NCI-H510A (cell line): ENCODE data around the gene TECR.
"Not testable (repeated sequence)": the region's sequence is repeated elsewhere in the genome, so short reads cannot be mapped to it uniquely, and the experiment has no call there.

Source experiments
- DNase-seq: peaks from one replicate; lab custom pipeline; 2025; lab: John Stamatoyannopoulos, UW

Gene TECR, protein sequence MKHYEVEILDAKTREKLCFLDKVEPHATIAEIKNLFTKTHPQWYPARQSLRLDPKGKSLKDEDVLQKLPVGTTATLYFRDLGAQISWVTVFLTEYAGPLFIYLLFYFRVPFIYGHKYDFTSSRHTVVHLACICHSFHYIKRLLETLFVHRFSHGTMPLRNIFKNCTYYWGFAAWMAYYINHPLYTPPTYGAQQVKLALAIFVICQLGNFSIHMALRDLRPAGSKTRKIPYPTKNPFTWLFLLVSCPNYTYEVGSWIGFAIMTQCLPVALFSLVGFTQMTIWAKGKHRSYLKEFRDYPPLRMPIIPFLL

DNA sequence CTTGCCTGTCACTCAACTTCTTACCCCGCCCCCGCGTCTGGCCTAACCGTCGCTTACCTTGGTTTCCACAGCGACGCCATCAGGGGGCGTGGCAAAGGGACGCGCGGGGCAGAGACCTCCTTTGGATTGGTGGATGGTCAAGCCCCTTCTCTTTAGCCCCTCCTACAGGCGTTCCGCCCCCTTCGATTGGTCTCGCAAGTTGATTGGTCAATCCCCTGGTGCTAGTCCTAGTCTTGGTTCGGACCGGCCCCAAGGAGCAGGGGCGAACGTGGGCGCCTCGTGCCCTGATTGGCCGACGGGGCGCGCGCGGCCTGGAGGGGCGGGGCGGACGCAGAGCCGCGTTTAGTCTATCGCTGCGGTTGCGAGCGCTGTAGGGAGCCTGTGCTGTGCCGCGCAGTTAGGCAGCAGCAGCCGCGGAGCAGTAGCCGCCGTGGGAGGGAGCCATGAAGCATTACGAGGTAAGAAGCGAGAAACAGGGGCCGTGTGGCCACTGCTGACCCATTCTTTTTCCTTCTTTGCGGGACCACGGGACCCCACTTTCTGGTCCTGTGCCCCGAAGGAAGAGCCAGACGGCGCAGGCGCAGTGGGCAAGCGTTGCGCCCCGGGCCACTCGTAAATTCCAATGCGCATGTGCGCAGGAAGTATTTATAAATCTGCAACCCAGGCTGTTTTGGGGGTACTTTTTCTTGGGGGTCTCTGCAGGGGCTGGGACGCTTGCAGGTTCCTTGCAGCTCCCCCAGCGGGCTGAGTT lies at the start of gene TECR:
TSS of gene TECR (plus strand) at position 341 of the 751 bp plus-strand sequence. CDS start at position 444, 103 bp downstream.
- peak; percentile 97 for DNase-seq

DNA sequence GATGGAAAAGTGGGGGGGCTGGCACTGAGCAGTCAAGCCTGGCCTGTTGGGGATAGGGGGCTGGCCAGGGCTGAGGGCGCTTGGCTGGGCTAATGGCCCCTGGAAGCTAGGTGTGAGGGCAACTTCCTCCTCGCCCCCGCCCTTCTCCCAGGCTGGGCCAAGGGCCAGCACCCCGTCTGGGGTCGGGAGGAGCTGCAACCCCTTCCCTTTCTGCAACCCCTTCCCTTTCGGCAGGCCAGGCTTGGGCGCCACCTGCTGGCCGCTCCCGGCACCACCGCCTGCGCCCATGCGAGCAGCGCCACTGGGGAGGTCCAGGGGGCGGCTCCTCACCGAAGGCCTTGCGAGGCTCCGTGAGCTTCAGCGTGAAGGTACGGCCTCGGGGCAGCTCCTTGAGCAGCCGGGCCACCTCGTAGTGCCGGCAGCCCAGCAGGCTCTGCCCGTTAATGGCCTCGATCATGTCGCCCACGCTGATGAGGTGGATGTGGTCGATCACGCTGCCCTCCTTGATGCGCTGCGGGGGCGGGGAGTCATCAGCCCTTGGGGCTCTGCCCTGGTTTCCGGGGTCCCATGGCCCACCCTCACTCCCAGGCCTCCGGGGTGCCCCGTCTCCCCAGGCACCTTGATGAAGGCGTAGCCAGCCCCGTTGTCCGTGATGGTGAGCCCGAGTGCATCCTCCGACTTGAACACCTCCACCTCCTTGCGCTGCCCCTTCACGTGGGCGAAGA lies 49.3 kb upstream of the TECR start:
- no peak for DNase-seq

DNA sequence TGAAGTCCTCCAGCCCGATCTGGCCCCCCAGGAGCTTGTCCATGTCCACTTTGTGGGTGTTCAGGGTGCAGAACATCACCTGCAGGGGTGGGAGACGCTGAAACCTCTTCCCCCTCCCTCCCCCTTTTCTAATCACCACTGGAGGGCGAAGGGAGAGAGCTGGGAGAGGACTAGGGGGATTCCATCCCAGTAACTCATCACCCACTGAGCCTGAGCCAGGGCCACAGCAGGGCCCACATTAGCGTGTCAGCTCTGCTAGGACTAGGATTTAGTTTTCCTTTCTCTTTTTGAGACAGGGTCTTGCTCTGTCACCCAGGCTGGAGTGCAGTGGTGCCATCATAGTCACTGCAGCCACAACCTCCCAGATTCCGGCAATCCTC lies 48.7 kb upstream of the TECR start:
- no peak for DNase-seq

DNA sequence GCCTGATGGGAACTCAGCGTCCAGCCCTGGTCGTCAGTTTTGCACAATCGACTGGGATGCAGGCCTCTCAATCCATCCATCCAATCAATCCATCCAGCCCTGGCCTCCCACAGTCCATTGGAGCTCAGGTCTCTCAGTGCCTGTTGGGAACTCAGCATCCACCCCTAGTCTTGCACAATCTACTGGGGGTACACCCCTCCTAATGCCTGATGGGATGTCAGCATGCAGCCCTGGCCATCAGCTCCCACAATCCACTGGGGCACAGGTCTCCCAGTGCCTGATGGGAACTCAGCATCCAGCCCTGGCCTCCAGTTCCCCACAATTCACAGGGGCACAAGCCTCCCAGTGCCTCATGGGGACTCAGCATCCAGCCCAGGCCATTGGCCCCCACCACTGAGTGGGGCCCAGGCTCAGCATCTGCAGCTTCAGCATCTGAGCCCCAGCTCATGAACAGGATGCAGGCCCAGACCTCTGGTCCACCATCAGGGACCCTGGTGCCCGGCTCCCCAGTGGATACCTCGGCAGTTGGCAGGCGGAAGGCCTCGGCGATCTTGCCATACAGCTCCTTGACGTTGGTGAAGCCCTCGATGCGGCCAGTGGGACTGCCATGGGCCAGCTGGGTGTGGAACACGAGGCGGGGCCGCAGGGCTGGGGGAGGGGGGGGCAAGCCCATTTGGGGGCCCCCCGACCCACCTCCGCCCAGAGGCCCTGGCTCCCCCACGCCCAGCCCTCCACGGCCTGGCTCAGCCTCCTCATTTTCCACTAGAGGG lies 47.0 kb upstream of the TECR start:
- no peak for DNase-seq

DNA sequence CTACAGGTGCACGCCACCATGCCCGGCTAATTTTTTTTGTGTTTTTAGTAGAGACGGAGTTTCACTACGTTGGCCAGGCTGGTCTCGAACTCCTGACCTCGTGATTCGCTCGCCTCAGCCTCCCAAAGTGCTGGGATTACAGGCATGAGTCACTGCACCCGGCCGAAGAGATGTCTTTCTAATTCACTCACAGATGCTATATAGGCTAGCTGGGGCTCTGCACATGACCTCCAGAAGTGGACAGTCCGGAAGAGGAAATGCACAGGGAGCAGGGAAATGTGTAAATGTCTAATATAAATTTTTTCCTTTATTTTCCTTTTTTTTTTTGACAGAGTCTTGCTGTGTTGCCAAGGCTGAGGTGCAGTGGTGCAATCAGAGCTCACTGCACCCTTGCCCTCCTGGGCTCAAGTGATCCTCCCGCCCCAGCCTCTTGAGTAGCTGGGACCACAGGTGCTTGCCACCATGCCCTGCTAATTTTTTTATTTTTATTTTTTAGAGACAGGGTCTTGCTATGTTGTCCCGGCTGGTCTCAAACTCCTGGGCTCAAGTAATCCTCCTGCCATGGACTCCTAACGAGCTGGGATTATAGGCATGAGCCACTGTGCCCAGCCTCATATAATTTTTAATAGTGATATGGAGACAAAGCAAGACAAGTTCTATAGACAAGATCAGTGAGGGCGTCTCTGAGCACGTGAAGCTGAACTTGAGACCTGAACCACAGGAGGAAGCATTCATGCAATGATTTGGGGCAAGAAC lies 41.8 kb upstream of the TECR start:
- no peak for DNase-seq

DNA sequence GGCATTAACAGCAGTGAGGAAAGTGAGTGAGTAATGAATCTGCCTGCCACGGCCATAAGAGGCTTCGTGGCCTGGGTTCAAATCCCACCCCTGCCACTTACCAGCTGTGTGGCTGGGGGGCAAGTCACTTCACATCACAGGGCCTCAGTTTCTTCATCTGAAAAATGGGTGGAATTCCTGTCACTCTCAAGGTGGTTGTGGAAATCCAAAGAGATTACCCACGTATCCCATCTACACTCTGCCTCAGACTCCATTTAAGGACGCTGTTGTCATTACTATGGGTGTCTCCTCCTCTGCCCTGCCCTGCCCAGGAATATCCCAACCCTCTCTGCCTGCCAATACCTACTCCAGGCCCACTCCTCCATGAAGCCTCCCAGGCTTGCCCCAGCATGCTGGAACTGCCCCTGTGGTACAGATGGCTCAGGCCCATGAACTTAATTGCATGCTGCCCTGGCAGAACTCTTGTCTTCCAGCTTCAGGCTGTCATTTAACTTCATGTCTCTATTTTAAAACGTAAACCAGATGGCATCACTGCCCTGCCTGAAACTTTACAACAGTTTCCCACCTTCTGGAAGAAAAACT lies 36.5 kb upstream of the TECR start:
- no peak for DNase-seq

DNA sequence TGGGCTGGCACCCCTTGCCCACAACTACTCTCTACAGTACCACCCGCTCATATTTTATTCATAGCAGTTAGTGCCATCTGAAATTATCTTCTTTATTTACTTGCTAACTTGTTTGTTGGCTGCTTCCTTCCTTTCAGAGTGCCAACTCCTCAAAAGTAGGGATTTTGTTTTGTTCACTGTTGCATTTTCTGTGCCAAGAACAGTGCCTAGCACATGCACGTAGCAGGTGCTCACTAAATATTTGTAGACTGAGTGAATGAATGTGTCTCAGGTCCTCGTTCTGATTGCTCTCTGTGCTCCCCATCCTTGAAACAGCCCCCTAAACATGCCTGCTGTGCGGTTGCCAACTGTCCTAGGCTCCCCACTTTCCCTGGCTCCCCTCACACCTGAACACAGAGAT lies 35.0 kb upstream of the TECR start:
- DNase-seq = no peak

DNA sequence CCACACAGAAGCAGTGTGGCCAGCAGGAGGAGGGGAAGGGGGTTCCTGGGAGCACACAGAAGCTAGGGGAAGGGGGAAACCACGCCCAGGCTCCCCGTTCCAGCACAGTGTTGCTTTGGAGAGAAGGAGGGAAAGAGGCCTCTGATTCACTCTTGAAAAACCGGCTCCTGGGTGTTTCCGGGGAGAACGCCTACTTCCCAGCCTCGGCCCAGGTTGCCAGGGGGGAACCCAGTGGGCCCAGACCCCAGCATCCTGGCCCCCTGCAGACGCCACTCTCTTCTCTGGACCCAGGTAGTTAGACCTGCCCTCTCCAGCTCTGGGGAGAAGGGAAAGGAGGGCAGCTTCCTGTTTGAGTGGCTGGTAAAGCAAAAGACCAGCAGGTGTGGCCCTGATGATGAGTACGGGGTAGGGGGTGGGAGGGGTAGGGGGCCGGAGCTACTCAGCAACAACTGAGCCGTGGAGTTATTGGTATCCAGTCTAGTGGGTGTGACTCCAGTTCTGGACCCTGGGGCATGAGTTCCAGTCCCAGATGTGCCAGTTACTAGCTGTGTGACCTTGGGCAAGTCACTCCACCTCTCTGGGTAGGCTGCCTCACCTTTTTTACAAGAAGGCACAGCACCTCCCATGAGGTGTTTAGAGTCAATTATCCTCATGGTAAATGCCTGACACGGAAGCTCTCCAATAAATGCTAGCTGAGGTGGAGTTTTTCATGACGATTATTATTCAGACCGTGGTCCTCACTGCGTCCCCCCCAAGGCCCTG lies 34.3 kb upstream of the TECR start:
- DNase-seq = no peak

DNA sequence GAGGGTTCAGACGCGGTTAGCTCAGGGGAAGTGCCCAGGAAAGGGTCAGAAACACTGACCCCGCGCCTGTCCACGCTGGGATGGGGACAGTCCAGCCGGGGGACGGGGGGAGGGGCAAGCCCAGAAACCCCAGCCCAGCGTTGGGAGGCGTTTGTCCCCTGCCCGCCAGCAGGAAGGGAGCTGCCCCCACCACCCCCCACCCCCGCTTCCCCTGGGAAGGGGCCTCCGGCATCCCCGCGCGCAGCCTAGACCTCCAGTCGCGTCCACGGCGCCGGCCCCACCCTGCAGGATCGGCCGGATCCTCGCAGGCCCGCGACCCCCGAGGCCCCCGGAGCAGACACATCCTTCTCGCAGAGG lies 33.7 kb upstream of the TECR start:
- no peak for DNase-seq

DNA sequence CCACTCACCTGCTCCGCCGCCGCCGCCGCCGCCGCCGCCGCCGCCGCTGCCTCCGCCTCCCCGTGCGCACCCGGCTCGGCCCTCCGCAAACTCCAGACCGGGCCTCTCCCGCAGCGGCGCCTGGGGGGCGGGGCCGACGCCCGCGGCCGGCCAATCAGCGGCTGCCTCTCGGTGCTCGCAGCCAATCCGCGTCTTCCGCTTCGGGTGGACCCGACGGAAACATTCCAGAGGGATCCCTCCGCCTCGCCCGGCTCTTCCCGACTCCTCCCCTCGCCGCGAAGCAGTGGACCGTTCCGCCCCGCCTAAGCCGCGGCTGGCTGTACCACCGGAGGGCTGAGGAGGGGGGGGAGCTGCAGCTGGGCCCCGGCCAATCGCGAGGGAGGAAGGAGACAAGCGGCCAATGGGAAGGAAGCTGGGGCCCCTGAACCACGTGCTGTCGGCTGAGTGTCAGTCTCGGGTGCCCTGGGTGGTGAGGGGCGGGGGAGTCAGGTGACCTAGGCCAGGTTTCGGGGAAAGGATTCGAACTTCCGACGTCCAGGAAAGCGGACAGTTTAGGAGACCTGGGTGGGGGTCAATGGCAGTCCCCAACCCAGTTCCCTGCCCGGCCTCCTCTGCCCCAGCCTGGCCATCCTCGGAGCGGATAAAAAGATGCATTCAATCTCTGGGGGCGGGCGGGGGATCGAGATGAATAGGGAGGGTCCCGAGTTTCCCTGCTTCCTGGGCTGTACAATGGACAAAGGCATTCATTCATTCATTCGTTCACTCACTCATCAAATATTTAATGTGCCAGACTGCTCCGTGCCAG lies 33.2 kb upstream of the TECR start, which contains the start of gene GIPC1:
TSS of gene GIPC1 (minus strand) at position 99 of the 805 bp plus-strand sequence. CDS start 13,151 bp downstream, outside the sequence.
- DNase-seq = peak; percentile 98

DNA sequence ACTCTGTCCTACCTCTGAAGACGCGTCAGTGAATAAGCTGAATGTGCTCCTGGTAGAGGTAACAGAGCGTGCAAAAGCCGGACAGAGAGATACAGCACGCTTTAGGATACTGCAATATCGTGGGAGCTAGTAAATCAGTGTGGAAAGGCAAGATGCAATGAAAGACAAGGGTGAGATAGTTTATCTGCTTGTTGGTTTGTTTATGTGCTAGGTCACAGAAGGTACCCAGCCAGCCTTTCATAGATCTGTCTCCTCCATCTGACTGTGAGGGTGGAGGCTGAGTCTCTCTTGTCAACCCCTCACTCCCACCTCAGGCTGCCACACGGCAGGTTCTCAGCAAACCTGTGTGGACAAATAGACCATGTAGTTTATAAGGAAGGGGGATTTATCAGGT lies 32.6 kb upstream of the TECR start:
- no peak for DNase-seq

DNA sequence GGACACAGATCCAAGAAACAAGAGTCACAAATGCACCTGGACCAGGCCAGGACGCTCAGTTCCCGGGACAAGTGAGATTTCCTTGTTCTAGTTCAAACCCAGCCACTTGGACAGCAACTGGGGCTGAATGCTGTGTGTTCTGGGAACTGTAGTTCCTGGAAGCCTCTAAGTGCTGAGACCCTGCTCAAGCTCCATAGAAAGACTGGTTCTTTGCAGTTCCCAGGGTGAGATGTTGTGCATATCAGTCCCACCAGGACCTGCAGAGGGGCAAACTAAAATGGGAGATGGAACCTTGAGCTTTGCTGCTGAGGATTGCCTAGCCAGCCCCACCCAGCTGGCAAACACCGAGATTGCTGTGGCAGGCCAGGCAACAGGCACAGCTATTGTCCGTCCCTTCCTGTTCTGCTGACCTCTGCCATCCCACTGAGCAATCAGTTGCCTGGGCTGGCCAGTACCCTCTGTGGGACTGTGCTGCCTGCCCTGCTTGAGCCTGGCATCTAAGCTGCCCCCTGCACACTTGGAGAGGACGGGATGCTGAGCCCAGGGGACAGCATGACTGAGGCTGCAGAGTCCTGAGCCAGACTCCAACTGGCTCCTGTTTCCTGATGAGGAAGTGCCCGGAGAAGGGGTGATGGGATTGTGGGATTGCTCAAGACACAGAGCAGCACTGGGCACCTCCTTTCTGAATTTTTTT lies 32.0 kb upstream of the TECR start:
- no peak for DNase-seq

DNA sequence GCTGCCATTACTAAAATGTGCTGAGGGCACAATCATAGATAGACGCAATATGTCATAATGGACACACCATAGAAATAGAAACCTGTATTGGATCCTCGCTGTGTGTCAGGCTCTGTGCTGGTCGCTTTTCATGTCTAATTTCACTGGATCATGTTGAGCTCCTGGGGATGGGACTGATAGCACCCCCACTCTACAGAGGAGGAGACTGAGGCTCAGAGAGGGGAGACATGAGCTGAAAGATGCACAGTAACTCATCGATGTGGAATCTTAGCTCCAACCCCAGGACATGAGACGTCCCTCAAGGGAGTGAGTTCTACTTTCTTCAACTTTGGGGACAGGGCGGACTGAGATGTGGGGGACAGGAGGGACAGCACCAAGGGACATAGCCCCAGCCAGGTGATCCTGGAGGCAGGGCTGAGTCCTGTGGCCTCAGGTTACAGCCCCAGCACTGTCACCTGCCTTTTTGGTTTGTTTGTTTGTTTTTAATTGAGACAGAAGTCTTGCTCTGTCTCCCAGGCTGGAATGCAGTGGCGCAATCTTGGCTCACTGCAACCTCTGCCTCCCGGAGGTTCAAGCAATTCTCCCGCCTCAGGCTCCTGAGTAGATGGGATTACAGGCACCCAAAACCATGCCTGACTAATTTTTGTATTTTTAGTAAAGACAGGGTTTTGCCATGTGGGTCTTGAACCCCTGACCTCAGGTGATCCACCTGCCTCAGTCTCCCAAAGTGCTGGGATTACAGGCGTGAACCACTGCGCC lies 26.9 kb upstream of the TECR start:
- no peak for DNase-seq

DNA sequence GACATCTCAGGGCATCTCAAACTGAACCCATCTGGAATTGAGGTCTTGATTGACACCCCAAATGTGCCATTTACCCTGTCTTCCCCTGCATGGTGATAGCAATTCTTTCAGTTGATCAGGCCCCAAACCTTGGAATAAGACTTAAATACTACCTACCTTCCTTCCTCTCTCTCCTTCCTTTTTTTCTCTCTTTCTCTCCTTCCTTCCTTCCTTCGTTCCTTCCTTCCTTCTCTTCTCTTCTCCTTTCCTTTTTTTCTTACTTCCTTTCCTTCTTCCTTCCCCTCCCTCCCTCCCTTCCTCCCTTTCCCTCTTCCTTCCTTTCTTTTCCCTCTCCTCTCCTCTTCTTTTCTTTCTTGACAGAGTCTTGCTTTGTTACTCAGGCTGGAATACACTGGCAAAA lies 26.1 kb upstream of the TECR start:
- DNase-seq = no peak

DNA sequence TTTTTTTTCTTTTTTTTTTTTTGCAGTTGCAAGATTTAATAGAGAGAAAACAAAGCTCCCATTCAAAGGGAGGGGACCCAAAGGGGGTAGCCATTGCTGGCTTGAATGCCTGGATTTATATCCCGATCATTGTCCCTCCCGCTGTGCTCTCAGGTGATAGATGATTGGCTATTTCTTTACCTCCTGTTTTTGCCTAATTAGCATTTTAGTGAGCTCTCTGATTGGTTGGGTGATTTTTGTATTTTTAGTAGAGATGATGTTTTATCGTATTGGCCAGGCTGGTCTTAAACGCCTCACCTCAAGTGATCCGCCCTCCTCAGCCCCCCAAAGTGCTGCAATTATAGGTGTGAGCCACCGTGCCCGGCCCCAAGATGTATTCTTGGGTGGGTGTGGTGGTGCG lies 24.8 kb upstream of the TECR start:
- not testable (repeated sequence) for DNase-seq

DNA sequence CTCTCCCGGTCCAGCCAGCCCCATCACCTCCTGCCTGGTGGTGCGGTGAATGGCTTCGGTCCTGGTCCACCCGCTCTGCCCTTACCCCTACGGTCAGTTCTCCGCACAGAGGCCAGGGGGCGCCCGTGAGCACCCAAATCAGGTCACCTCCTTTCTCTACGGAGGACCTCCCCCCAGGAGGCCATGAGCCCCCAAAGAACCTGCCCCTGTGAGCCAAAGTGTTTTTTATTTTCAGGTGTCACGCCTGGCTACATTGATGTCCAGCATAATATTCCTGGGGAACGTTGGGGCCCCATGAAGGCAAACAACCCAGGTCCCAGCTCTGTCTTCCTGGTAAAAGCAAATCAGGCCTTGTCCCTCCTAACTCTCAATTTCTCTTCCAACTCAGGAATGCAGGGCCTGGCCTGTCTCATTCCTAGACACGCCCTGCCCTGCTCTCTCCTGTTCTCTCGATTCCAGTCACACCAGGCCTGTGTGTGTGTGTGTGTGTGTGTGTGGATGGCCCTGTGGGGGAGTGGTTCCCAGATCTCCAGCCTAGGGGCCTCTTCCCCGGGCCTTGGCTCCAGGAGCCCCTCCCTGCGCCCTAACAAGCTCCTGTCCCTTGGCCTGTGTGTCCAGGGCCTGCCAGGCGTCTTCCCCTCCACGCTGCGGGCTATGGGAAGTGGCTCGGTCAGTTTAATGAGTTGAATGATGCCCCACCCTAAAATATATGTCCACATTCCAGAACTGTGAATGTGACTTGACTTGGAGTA lies 23.7 kb upstream of the TECR start:
- DNase-seq = no peak
